ENCODE results near the gene DHX8. TPM values are rescaled to one million over a fixed set of nuclear protein-coding genes. Genes with fewer than 3 reads are reported as not detected.

DHX8 gene
- total RNA-seq, 1 experiment from 2014 or later = 24.4 TPM

GRCh38 chr17:43463241-43463640 lies 20.5 kb upstream of the DHX8 start:
- Histone ChIP-seq H3K27ac (ENCODE audit: low read depth, low read length, poor library complexity, severe bottlenecking) (no peak overlapping the region), H3K4me1 (ENCODE audit: insufficient read depth, low read length, poor library complexity, severe bottlenecking) (no peaks in the 10 kb centered on the region), H3K4me3 (ENCODE audit: low read depth, low read length, poor library complexity, severe bottlenecking) (no peak overlapping the region), H3K9me3 (ENCODE audit: low read depth, low read length, poor library complexity, severe bottlenecking) (no peaks in the 10 kb centered on the region), H3K36me3 (ENCODE audit: insufficient read depth, low read length, poor library complexity, severe bottlenecking) (no peaks in the 10 kb centered on the region), H3K27me3 (replicated peaks; ENCODE audit: insufficient read depth, low read depth, low read length, poor library complexity) (no peaks in the 10 kb centered on the region)
- intact Hi-C loops (cut with micrococcal nuclease; ENCODE audit: unreplicated experiment) = no loop called here
- ChIA-PET POLR2A (ENCODE audit: low non-redundant PET) (interaction anchor here (0.6 kb wide), 1 partner anchor 147 kb away, joined by 3 read pairs; no protein-coding TSS in a partner anchor), CTCF (no interaction called here)
- BruUV-seq (replicated peaks) = no TSS peak
- TF ChIP-seq EZH2 (IDR thresholded peaks at IDR 0.05; ENCODE audit: borderline replicate concordance, low read depth, low read length, poor library complexity, severe bottlenecking) (no peak), CTCF (conservative IDR thresholded peaks at IDR 0.05; ENCODE audit: low read depth, low read length) (no peak)
- DNase-seq (ENCODE audit: low spot score) = no peak

DNA sequence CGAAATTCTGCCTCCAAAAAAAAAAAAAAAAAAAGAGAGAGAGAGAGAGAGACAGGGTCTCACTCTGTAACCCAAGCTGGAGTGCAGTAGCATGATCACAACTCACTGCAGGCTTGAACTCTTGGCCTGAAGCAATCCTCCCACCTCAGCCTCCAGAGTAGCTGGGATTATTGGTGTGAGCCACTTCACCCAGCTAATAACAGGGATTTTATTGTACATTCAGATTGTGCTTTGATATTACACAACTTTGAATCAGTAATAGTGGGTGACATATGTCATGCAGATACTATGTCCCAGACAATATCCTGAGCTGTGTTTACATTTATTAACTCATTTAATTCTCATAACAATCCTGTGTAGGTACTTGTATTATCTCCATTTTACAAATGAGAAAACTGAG lies 19.7 kb upstream of the DHX8 start:
- ChIA-PET POLR2A (ENCODE audit: low non-redundant PET) (no interaction called here), CTCF (no interaction called here)
- no TSS peak for BruUV-seq (replicated peaks)
- Histone ChIP-seq H3K4me1 (ENCODE audit: insufficient read depth, low read length, poor library complexity, severe bottlenecking) (no peaks in the 10 kb centered on the region), H3K4me3 (ENCODE audit: low read depth, low read length, poor library complexity, severe bottlenecking) (no peak overlapping the region), H3K27ac (ENCODE audit: low read depth, low read length, poor library complexity, severe bottlenecking) (no peak overlapping the region), H3K27me3 (replicated peaks; ENCODE audit: insufficient read depth, low read depth, low read length, poor library complexity) (no peaks in the 10 kb centered on the region), H3K36me3 (ENCODE audit: insufficient read depth, low read length, poor library complexity, severe bottlenecking) (no peaks in the 10 kb centered on the region), H3K9me3 (ENCODE audit: low read depth, low read length, poor library complexity, severe bottlenecking) (no peaks in the 10 kb centered on the region)
- no peak for DNase-seq (ENCODE audit: low spot score)
- intact Hi-C loops (cut with micrococcal nuclease; ENCODE audit: unreplicated experiment) = no loop called here
- no peak for TF ChIP-seq EZH2 (IDR thresholded peaks at IDR 0.05; ENCODE audit: borderline replicate concordance, low read depth, low read length, poor library complexity, severe bottlenecking)
- TF ChIP-seq CTCF (conservative IDR thresholded peaks at IDR 0.05; ENCODE audit: low read depth, low read length) = no peak

DNA sequence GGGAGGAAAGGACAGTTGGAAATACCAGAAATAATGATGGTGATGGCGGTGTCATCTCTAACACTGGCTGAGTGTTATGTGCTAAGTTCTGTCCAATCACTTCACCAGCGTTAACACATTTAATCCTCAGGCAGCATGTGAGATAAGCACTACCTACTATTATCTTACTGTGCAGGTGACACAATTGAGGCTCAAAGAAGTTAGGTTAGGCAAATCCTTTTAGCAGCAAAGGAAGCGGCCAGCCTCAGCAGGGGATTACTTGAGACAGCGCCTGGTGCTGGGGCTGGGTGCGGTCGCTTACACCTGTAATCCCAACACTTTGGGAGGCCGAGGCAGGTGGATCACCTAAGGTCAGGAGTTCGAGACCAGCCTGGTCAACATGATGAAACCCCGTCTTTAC lies 18.7 kb upstream of the DHX8 start:
- no peaks in the 10 kb centered on the region for H3K4me1 ChIP-seq (ENCODE audit: insufficient read depth, low read length, poor library complexity, severe bottlenecking)
- no peak for TF ChIP-seq EZH2 (IDR thresholded peaks at IDR 0.05; ENCODE audit: borderline replicate concordance, low read depth, low read length, poor library complexity, severe bottlenecking)
- TF ChIP-seq CTCF (conservative IDR thresholded peaks at IDR 0.05; ENCODE audit: low read depth, low read length) = no peak
- ChIA-PET CTCF (no interaction called here), POLR2A (ENCODE audit: low non-redundant PET) (no interaction called here)
- BruUV-seq (replicated peaks) = no TSS peak
- H3K4me3 ChIP-seq (ENCODE audit: low read depth, low read length, poor library complexity, severe bottlenecking) = no peak overlapping the region
- no peak overlapping the region for H3K27ac ChIP-seq (ENCODE audit: low read depth, low read length, poor library complexity, severe bottlenecking)
- H3K9me3 ChIP-seq (ENCODE audit: low read depth, low read length, poor library complexity, severe bottlenecking) = no peaks in the 10 kb centered on the region
- intact Hi-C loops (cut with micrococcal nuclease; ENCODE audit: unreplicated experiment) = no loop called here
- no peak for DNase-seq (ENCODE audit: low spot score)
- no peaks in the 10 kb centered on the region for H3K27me3 ChIP-seq (replicated peaks; ENCODE audit: insufficient read depth, low read depth, low read length, poor library complexity)
- H3K36me3 ChIP-seq (ENCODE audit: insufficient read depth, low read length, poor library complexity, severe bottlenecking) = no peaks in the 10 kb centered on the region

Measured in A673 (cell line).